GM12892 (cell line): ENCODE measurements around the gene ITPRID2.

Experiments
- POLR2A ChIP-seq: IDR thresholded peaks from 2 replicates; pipeline ENCODE4 v1.6.1; 2011; ENCODE audit warnings: low read depth, low read length, control low read depth
- POLR2AphosphoS5 ChIP-seq: IDR thresholded peaks from 2 replicates; pipeline ENCODE4 v1.6.1; 2011; ENCODE audit warnings: low read depth, low read length, control low read depth
- TAF1 ChIP-seq: IDR thresholded peaks from 2 replicates; pipeline ENCODE4 v1.6.1; 2011; ENCODE audit warnings: low read depth, mild to moderate bottlenecking, control low read depth, low read length, borderline replicate concordance

GRCh38 chr2:181953881-181954537 lies 62.5 kb downstream of the ITPRID2 start:
- TF ChIP-seq POLR2AphosphoS5 (no peak), POLR2A (no peak), TAF1 (no peak)
